ENCODE data around the gene ZNF654.

DNA sequence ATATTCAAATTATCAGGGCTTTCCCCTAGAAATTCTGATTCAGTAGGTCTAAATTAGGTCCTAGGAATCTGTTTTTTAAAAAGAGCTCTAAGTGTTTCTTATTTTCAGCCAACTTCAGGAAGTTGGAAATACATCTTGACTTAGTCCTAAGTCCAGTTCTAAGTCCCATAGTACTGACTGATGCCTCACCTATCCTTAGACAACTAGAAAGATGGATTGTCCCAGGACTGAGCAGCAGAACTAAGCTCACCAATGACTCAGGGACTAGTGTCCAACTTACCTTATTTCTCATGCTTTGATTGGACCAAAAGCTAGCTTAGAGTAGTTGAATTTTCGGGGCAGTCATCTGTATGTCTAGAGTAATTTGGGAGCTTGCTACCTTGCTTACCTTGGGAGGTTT is 64.5 kb downstream of the ZNF654 start:
- TF ChIP-seq CTCF (conservative IDR thresholded peaks at IDR 0.05), result no peak
- TF ChIP-seq ZFX (IDR thresholded peaks at IDR 0.05), result no peak
